Measurements from ENCODE around the gene CAPN2.
"Not testable (repeated sequence)": the region's sequence is repeated elsewhere in the genome, so short reads cannot be mapped to it uniquely, and the experiment has no call there.

CAPN2 gene

DNA sequence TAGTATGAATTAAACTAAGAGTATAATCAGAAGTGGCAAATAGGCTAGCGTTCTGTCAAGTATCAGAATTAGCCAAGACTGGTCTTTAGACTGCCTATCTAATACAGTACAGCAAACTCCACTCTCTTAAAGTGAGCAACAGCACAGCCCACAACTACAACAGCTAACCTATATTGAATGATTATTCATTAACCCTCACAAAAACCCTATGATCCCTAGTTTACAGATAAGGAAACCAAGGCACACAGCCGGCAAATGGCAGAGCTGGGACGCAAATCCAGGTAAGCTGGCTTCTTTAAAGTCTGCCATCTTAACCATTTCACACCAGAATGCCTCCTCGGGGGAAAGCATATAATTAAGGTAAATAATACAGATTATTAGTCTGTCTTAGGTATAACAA is 81.4 kb downstream of the CAPN2 start:
- DNase-seq, result no peak

DNA sequence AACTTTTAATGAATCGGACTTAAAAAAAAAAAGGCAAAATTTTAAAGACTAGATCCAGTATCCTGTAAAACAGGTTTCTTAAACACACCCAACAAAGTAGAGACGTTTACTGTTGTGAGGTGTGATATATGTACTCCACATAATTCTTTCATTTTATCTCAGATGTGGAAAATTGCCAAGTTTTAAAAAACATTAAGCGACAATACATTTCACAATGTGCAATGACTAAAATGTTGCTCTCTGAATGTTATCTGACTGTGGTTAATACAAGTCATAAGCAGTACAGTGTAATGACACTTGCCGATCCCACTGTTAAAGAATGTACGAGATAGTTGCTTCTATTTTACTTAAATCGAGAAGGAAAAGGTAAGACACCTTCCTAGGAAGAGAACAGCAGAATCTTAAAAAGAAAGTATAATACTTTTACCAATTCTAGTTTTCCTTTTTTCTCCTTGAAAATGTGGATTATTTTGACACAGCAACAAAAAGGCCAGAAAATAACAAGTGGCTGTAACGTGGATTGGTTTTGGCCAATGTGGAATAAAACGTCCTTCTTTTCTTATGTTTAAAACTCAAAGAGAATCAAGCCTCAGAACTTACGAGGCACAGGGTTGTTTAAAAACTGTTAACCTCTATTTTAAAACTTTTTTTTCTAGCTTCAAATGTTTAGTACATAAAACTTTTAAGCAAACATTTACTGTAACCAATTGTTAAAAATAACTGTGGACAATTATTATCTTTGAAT is 82.0 kb downstream of the CAPN2 start:
- DNase-seq, result no peak

DNA sequence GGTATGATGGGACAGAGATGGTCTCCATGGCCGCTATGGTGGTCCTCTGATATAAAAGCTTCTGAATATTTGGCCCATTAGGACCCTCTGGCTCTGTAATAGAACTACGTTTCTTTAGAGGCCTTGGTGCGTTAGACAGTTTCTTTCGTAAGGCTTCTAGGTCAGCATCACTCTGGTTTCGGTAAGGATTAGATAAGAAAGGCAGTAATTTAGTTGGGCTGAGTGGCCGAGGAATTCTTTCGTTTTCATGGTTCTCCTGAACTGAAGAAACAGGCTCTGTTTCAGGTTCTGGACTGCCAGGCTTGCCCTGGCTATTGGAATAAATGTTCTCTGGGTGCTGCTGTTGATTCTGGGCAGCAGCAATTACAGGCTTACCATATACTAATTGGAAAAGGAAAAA is 83.9 kb downstream of the CAPN2 start:
- no peak for DNase-seq

DNA sequence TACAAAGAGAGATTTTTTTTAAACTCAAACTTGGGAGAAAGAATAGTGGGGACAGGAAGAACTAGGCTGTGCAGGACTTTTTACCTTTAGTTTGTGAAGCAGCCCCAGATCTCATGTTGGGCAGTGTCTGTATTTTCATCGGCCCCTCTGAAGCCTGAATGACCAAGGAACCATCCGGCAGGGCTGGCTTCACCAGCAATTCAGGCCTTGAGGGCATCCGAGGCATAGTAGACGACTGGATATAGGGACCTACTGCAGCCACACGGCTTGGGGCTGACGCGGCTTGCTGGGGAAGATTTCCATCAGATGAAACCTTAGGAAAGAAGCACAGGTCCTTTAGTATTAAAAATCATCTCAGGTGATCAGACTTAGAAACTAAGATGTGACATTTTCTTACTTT is 89.7 kb downstream of the CAPN2 start:
- no peak for DNase-seq

DNA sequence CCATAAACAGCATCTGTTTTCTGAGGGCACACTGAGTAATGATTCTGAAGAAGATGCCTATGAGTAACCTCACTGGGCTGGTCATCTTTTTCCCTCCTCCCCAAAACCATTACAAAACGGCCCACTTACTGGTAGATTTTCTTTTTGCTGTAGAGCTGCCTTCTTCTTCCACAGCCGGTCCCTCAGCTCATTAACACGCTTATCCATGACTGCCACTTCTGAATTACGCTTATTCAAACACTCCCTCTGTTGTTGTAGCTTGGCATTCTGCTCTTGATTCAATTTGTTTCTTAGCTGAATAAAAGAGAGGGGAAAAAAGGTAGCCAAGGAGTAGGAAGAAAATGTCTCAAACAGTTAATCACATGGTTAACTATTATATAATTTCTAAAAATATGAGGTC is 90.3 kb downstream of the CAPN2 start:
- DNase-seq, result no peak

DNA sequence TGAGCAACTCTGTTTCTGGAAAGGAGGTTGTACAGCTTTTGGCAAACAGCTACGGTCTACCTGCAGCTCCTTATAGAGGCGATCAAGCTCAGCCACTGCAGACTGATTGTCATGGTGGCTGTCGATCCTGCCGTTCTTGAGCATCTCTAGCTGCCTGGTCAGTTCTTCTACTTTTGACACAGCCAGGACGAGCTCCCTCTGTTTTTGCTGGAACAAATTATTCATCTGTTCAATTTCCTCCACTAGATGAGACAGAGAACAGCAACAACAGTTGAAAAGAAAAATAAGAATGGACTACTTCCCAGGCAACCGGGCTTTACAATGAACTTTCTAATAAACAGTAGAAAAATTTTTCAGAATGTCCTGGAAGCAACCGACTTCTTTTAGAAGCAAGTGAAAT is 90.9 kb downstream of the CAPN2 start:
- no peak for DNase-seq

DNA sequence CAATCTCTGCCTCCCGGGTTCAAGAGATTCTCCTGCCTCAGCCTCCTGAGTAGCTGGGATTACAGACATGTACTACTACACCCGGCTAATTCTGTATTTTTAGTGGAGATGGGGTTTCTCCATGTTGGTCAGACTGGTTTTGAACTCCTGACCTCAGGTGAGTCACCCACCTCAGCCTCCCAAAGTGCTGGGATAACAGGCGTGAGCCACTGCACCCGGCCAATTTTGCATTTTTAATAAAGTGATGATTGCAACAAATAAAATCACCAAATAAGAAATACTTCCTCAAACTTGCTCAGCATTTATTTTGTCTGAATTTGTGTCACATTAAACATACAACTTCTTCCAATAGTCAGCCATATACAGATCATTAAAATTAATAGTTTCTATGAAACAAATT is 97.6 kb downstream of the CAPN2 start:
- not testable (repeated sequence) for DNase-seq

DNA sequence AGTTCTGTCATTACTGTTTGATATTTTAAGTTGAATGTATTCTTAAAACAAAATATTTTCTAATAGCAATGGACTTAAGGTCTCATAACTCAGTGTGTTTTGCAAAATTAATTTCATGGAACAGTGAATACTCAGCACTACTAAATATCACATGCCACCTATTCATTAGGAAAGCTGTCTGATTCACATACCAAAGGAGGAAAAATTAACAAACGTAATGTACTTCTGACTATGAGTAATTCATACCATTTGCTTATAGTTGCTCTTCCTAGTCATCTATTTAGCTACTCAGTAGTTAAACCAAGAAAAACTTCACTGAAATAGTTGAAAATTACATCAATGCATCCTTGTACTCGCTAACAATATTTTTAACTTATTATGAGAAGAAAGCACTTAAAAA is 98.2 kb downstream of the CAPN2 start:
- DNase-seq, result no peak

DNA sequence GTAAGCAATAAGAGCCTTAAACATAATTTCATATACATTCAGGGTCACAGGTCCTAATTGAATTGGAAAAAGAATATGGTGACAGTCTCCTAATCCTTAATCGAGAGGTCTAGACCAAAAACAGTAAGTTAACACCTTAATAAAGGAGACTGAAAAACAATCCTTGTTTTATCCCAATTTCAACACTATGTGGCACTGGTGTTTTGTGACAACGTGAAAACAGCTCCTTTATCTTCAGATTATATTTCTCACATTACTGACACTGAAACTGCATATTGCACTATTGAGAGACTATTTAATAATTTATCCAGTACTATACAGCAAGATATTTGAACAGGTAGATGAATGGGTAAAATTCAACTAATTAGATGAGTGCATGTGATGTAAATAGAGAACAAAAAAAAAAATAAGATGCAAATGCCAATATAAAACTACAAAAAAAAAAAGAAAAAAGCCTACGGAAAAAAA is 99.3 kb downstream of the CAPN2 start:
- DNase-seq, result peak in 2 of 6 experiments; percentile 47 to 53

DNA sequence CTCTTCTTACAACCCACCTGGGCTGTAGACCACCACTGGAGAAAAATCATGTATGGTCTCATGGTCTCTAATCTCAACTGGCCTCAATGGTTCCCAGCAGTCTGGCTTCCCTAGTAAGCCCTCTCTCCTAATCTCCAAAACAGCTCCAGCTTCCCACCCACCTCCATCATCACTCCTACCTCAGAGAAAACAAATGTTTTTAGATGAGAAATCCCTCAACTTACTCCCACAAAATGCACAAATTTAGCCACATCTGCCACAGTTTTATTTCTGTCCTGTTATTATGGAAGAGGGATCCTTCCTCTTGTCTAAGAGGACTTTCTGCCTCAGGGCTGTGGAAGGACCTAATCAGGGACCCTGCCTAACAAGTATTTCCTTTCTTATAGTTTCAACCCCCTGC is 101.3 kb downstream of the CAPN2 start:
- DNase-seq, result no peak

DNA sequence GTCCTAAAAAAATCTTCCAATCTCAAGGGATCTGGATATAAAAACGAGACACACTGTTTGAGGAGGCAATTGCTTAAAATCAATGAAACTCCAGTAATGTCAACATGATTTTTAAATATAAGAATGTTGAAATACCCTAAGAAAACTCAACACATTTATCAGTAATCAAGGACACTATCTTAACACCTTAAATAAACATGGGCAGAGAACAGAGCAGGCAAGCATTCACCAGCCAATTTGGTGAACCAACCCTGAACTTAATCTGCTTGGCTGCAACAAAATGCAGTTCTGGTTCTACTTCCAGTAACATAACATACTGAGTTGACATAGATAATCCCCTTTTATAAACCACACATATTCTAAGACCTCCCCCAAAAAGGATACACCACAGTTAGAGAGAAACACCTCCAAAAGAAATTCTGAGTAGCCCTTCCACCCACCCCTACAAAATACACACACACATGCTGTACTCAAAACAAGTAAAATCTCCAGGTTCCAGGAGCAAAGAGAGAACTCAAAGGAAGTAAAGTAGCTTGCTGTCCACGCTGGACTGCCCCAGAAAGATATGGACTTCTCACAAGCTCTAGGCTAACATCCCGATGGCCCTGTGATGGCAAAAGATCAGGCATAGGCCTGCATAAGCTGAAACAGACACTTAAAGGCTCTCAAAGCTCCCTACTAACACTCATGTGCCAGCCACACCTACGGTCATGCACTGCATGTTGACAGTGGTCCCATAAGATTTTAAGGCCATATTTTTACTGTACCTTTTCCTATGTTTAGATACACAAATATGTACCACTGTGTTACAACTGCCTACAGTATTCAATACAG is 102.9 kb downstream of the CAPN2 start:
- no peak for DNase-seq

DNA sequence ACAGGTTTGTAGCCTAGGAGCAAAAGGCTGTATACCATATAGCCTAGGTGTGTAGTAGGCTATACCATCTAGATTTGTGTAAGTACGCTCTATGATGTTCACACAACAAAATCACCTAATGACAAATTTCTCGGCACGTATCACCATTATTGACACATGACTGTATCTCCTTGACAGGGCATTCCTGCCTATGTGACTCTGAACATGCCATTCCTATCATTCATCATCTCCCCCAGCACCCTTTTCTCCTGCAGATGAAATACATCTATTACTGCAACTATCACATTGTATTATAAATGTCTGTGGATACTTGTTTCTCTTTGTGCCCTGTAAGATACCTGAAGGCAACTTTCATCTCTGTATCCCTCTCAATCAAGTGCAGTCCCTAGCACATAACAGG is 103.5 kb downstream of the CAPN2 start:
- no peak for DNase-seq

DNA sequence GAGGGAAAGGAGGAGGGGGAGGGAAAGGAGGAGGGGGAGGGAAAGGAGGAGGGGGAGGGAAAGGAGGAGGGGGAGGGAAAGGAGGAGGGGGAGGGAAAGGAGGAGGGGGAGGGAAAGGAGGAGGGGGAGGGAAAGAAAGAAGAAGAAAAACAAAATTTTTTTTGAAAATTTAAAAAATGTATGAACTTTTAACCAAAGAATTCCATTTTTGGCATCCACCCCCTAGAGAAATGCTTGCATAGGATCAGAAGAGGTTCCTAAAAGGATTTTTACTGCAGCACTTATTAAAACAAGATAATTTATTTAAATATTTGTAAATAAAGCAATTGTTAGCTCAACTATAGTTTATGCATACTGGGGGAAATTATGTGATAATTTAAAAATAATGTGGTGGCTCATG is 104.9 kb downstream of the CAPN2 start:
- DNase-seq, result not testable (repeated sequence)

DNA sequence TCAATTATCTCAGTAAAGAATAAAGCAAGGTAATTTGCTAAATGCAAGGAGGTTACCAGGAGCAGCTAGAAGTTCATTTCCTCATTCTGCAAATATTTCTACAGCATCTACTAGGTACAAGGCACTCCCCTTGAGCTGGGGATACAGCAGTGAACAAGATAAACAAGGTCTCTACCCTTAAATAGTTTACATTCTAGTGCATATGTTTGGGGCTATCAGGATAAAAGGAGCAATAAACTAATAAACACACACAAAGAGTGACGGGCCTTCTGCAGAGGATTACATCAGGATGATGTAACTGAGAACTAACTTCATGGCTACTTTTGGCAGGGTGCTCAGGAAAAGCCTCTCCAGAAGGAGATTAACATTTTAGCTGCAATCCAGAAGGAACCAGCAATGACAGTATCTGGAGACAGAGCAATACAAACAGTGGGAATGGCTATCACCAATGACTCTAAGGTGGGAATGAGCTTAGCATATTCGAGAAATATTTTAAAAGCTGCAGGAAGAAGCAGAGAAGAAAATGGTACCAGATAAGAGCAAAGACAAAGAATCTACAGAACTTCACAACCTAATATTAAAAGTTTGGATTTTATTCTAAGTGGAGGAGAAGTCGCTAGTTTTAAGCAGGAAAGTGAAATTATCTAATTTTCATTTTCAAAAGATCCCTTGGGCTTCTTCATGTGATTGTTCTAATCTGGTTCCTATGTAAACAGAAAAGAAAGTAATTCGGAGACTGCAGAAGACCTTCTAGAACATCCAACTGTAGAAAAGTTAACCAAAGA is 107.6 kb downstream of the CAPN2 start:
- no peak for DNase-seq

DNA sequence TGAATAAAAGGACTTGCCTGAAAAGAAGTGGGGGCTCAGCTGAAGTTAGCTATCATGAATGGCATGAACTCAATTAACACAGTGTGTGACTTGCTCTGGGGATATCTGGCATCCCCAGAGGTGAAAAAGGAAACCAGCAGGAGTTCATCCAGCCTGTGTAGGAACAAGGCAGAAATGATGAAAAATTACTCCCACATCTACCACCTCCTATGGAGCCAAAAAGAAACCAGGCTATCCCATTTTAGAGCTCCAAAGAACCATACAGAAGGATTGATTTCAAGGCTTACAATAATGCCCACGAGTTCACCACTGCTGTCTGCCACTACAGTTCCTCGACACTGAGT is 108.1 kb downstream of the CAPN2 start:
- no peak for DNase-seq

DNA sequence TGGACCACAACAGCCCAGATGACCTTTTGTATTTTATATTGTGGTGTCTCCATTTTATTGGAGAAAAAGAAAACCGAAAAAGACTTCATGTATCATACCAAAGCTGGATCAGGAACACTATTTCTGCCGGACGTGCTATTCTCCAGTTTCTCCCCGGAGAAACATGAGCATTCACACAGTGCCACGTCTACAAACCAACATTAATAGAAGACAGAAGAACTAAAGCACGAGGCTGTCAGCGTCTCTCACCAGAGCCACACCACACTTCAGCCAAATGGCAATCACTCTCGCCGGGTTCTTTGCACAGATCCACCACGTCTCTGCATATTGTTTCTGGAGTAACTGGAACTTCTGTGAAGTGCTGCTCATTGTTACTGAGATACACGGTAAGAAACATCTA is 108.6 kb downstream of the CAPN2 start:
- no peak for DNase-seq

DNA sequence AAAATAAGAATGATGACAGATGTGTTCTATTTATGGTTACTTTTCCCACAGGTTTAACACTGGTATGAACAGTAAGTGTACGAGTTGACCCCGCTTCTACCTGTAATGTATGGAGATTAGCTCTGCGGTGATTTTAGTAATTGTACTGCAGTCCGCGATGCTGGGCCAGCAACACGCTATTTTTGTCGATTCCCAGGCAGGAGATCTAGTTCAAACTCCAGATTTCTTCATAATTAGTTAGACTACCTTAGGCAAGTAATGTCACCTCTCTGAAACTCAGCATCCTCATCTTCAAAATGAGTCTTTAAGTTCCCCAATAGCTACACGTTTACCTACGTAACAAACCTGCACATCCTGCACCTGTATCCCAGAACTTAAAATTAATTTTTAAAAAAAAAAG is 111.9 kb downstream of the CAPN2 start:
- no peak for DNase-seq

DNA sequence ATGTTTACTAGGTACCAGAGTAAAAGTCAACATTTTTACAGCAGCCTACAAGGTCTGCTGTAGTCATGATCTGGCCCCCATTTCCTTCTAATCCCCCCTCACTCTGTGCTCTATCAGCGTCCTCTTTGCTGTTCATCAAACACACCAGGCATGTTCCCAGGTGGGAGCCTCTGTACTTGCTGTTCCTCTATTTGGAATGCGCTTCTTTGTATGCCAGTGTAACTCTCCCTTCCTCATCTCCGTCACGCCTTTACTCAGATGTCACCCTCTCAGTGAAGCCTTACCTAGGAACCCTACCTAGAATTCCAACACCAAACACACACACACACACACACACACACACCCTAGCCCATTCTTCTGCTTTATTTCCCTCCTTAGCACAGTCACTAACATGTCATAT is 112.4 kb downstream of the CAPN2 start:
- no peak for DNase-seq

Measured in stimulated activated naive CD4-positive, alpha-beta T cell (primary cell).